Thyroid gland (tissue), 4 donors: ENCODE data around the gene TMCO2.

ENCODE experiments used
- CTCF ChIP-seq, 6 experiments: fragments of 200-600 bp in 3 of 6; fragments of 450-650 bp in 3 of 6; sonication (generic) in 3 of 6; IDR thresholded peaks; one replicate each; pipeline ENCODE4 v1.5.1; 2016 to 2019; ENCODE audit warnings: antibody characterized with exemption in 6 of 6, mild to moderate bottlenecking in 2 of 6, inconsistent platforms in 1 of 6, moderate library complexity in 1 of 6
- POLR2A ChIP-seq, 2 donors: fragments of 450-650 bp; IDR thresholded peaks; one replicate each; pipeline ENCODE4 v1.6.1; 2017; ENCODE audit warnings: antibody characterized with exemption in 2 of 2, mild to moderate bottlenecking in 2 of 2, moderate library complexity in 1 of 2

GRCh38 chr1:40218333-40218732 lies 29.4 kb upstream of the TMCO2 start:
- TF ChIP-seq CTCF (IDR thresholded peaks at IDR 0.05) (no peak), POLR2A (IDR thresholded peaks at IDR 0.05) (no peak)
